HG02759 (cell line): ENCODE measurements around the gene NUBP1.
"Not testable (repeated sequence)": the region's sequence is repeated elsewhere in the genome, so short reads cannot be mapped to it uniquely, and the experiment has no call there.

Experiments
- ATAC-seq: cut with Tn5 transposase; IDR thresholded peaks from one replicate; pipeline ENCODE4 v1.9.1; 2021; ENCODE audit warnings: mild to moderate bottlenecking, moderate library complexity; ENCODE audit not compliant: unreplicated experiment

NUBP1 gene

GRCh38 chr16:10743610-10744369 lies at the start of gene NUBP1:
NUBP1 (plus strand) TSS chr16:10743842; CDS start chr16:10743864, 22 bp downstream.
- ATAC-seq = peak; percentile 87

- no peak for ATAC-seq
Measured at GRCh38 chr16:10693889-10694288, 49.8 kb upstream of the NUBP1 start.

GRCh38 chr16:10694306-10694705 lies 49.3 kb upstream of the NUBP1 start:
- ATAC-seq = no peak

- ATAC-seq = no peak
Measured at GRCh38 chr16:10694830-10695229, 48.8 kb upstream of the NUBP1 start, which contains the start of gene TEKT5. TEKT5 (minus strand) TSS chr16:10694930; CDS start chr16:10694873, 57 bp downstream.

- ATAC-seq = no peak
Measured at GRCh38 chr16:10699756-10700155, 43.9 kb upstream of the NUBP1 start.

- no peak for ATAC-seq
Measured at GRCh38 chr16:10708969-10709368, 34.7 kb upstream of the NUBP1 start.

- no peak for ATAC-seq
Measured at GRCh38 chr16:10728003-10728887, 15.4 kb upstream of the NUBP1 start.

- ATAC-seq = no peak
Measured at GRCh38 chr16:10729104-10730048, 14.3 kb upstream of the NUBP1 start.

GRCh38 chr16:10731790-10732189 lies 11.9 kb upstream of the NUBP1 start:
- ATAC-seq = no peak

GRCh38 chr16:10737068-10737625 lies 6.5 kb upstream of the NUBP1 start:
- peak; percentile 40 for ATAC-seq

GRCh38 chr16:10738231-10739077 lies 5.2 kb upstream of the NUBP1 start:
- ATAC-seq = peak; percentile 76

- ATAC-seq = no peak
Measured at GRCh38 chr16:10740000-10740844, 3.4 kb upstream of the NUBP1 start.

GRCh38 chr16:10740845-10741208 lies 2.8 kb upstream of the NUBP1 start:
- no peak for ATAC-seq

- not testable (repeated sequence) for ATAC-seq
Measured at GRCh38 chr16:10741249-10741648, 2.4 kb upstream of the NUBP1 start.

- ATAC-seq = no peak
Measured at GRCh38 chr16:10741844-10742243, 1.8 kb upstream of the NUBP1 start.

- ATAC-seq = no peak
Measured at GRCh38 chr16:10743227-10743609, 424 bp upstream of the NUBP1 start.

- ATAC-seq = peak; percentile 13
Measured at GRCh38 chr16:10744370-10745030, 858 bp downstream of the NUBP1 start.

GRCh38 chr16:10745841-10746240 lies 2.2 kb downstream of the NUBP1 start:
- no peak for ATAC-seq
